NCI-H345 treated with DMSO at 0.1 percent for 48 hours (cell line): ENCODE data around the gene POLDIP2.

Source experiments
- DNase-seq: peaks from one replicate; lab custom pipeline; 2025; ENCODE audit not compliant: unreplicated experiment; lab: John Stamatoyannopoulos, UW

POLDIP2 gene

GRCh38 chr17:28357061-28357900 is at the start of gene POLDIP2:
Gene POLDIP2, minus strand, starts transcription at chr17:28357527. Its CDS starts 79 bp downstream, at chr17:28357448.
- peak; percentile 86 for DNase-seq

GRCh38 chr17:28406473-28406814 is 49.1 kb upstream of the POLDIP2 start:
- DNase-seq: peak; percentile 39

- DNase-seq: peak; percentile 74
Observed at GRCh38 chr17:28405632-28406472, 48.5 kb upstream of the POLDIP2 start, which contains the start of gene SLC46A1. Gene SLC46A1, minus strand, starts transcription at chr17:28406212. Its CDS starts 98 bp downstream, at chr17:28406114.

- DNase-seq: no peak
Observed at GRCh38 chr17:28404812-28405570, 47.7 kb upstream of the POLDIP2 start.

GRCh38 chr17:28404461-28404811 is 47.1 kb upstream of the POLDIP2 start:
- no peak for DNase-seq

GRCh38 chr17:28404007-28404406 is 46.7 kb upstream of the POLDIP2 start:
- no peak for DNase-seq

GRCh38 chr17:28402844-28403243 is 45.5 kb upstream of the POLDIP2 start:
- DNase-seq: no peak

GRCh38 chr17:28402224-28402630 is 44.9 kb upstream of the POLDIP2 start:
- no peak for DNase-seq

- no peak for DNase-seq
Observed at GRCh38 chr17:28399808-28400207, 42.5 kb upstream of the POLDIP2 start.

- DNase-seq: no peak
Observed at GRCh38 chr17:28398280-28398981, 41.1 kb upstream of the POLDIP2 start.

- no peak for DNase-seq
Observed at GRCh38 chr17:28397687-28398279, 40.5 kb upstream of the POLDIP2 start.

- DNase-seq: no peak
Observed at GRCh38 chr17:28397275-28397674, 39.9 kb upstream of the POLDIP2 start.

- no peak for DNase-seq
Observed at GRCh38 chr17:28396635-28397239, 39.4 kb upstream of the POLDIP2 start.

- DNase-seq: no peak
Observed at GRCh38 chr17:28395968-28396367, 38.6 kb upstream of the POLDIP2 start.

- no peak for DNase-seq
Observed at GRCh38 chr17:28395426-28395825, 38.1 kb upstream of the POLDIP2 start.

GRCh38 chr17:28394337-28395116 is 37.2 kb upstream of the POLDIP2 start:
- no peak for DNase-seq

GRCh38 chr17:28392491-28392890 is 35.2 kb upstream of the POLDIP2 start:
- DNase-seq: no peak

GRCh38 chr17:28391401-28391800 is 34.1 kb upstream of the POLDIP2 start:
- DNase-seq: no peak

- DNase-seq: no peak
Observed at GRCh38 chr17:28390984-28391383, 33.7 kb upstream of the POLDIP2 start.
